Superior temporal gyrus (tissue), 1 donor: ENCODE results near the gene DOCK6.

ENCODE experiments used
- DNase-seq: peaks from one replicate; pipeline ENCODE4 v3.0.0-alpha.2; 2016; ENCODE audit errors: extremely low spot score

DOCK6 gene

GRCh38 chr19:11225172-11225571 lies 37.2 kb downstream of the DOCK6 start:
- no peak for DNase-seq

- DNase-seq = no peak
Observed at GRCh38 chr19:11224429-11224828, 37.9 kb downstream of the DOCK6 start.

- no peak for DNase-seq
Observed at GRCh38 chr19:11223200-11223599, 39.1 kb downstream of the DOCK6 start.

- no peak for DNase-seq
Observed at GRCh38 chr19:11221082-11221598, 41.2 kb downstream of the DOCK6 start.

- DNase-seq = no peak
Observed at GRCh38 chr19:11214387-11214786, 47.9 kb downstream of the DOCK6 start.

GRCh38 chr19:11210656-11210928 lies 51.7 kb downstream of the DOCK6 start:
- no peak for DNase-seq

- DNase-seq = no peak
Observed at GRCh38 chr19:11209839-11210655, 52.3 kb downstream of the DOCK6 start.

GRCh38 chr19:11208561-11209471 lies 53.5 kb downstream of the DOCK6 start:
- no peak for DNase-seq

GRCh38 chr19:11205939-11206570 lies 56.3 kb downstream of the DOCK6 start:
- DNase-seq = no peak

- DNase-seq = no peak
Observed at GRCh38 chr19:11204943-11205349, 57.4 kb downstream of the DOCK6 start.

- DNase-seq = no peak
Observed at GRCh38 chr19:11204076-11204602, 58.2 kb downstream of the DOCK6 start.

GRCh38 chr19:11203194-11204075 lies 58.9 kb downstream of the DOCK6 start:
- peak; percentile 63 for DNase-seq

GRCh38 chr19:11202488-11203193 lies 59.7 kb downstream of the DOCK6 start:
- no peak for DNase-seq

GRCh38 chr19:11201791-11202190 lies 60.5 kb downstream of the DOCK6 start:
- no peak for DNase-seq

- DNase-seq = no peak
Observed at GRCh38 chr19:11200931-11201330, 61.4 kb downstream of the DOCK6 start.

GRCh38 chr19:11200015-11200574 lies 62.2 kb downstream of the DOCK6 start:
- DNase-seq = no peak

- DNase-seq = no peak
Observed at GRCh38 chr19:11199517-11199916, 62.8 kb downstream of the DOCK6 start.

- DNase-seq = no peak
Observed at GRCh38 chr19:11198769-11199424, 63.4 kb downstream of the DOCK6 start.

GRCh38 chr19:11198175-11198534 lies 64.2 kb downstream of the DOCK6 start:
- DNase-seq = no peak
